Sigmoid colon (tissue), 7 donors: ENCODE results near the gene NECTIN4. TPM values are rescaled to one million over a fixed set of nuclear protein-coding genes. Genes with fewer than 3 reads are reported as not detected.

Source experiments
- DNase-seq: peaks from one replicate; pipeline ENCODE4 v3.0.0-alpha.2; 2019
- H3K27ac ChIP-seq, 4 donors: fragments of 200-600 bp; sonication (generic); one replicate each; pipeline ENCODE4 v1.5.1; 2016 to 2019; ENCODE audit warnings: mild to moderate bottlenecking in 1 of 4
- H3K27me3 ChIP-seq, 3 donors: fragments of 200-600 bp; sonication (generic); one replicate each; pipeline ENCODE4 v1.5.1; 2019; ENCODE audit warnings: mild to moderate bottlenecking in 1 of 3
- H3K36me3 ChIP-seq, 4 donors: fragments of 200-600 bp; sonication (generic); one replicate each; pipeline ENCODE4 v1.5.1; 2016 to 2019
- H3K4me1 ChIP-seq, 4 donors: fragments of 200-600 bp; sonication (generic); one replicate each; pipeline ENCODE4 v1.5.1; 2017 to 2019
- H3K4me3 ChIP-seq, 4 donors: fragments of 200-600 bp; sonication (generic); one replicate each; pipeline ENCODE4 v1.5.1; 2017 to 2019; ENCODE audit warnings: mild to moderate bottlenecking in 2 of 4, moderate library complexity in 1 of 4
- H3K9me3 ChIP-seq, 4 donors: fragments of 200-600 bp in 3 of 4; sonication (generic) in 3 of 4; one replicate each; pipeline versions ENCODE4 v1.5.1 to v1.6.1; 2013 to 2019
- EP300 ChIP-seq, 4 donors: sonication (generic); formaldehyde crosslinking; IDR thresholded peaks; one replicate each; pipeline ENCODE4 v1.6.1; 2017; ENCODE audit warnings: antibody characterized with exemption in 4 of 4
- POLR2A ChIP-seq, 2 donors: fragments of 450-650 bp; IDR thresholded peaks; one replicate each; pipeline ENCODE4 v1.6.1; 2016; ENCODE audit warnings: antibody characterized with exemption in 2 of 2, mild to moderate bottlenecking in 2 of 2, moderate library complexity in 2 of 2
- POLR2AphosphoS5 ChIP-seq, 4 donors: sonication (generic); formaldehyde crosslinking; IDR thresholded peaks; one replicate each; pipeline ENCODE4 v1.6.1; 2017; ENCODE audit warnings: antibody characterized with exemption in 4 of 4
- WGBS, 2 donors: extraction: QIAGEN DNeasy Blood & Tissue Kit; methylation state at CpG; one replicate each; pipeline ENCODE4 v1.1.7; 2013; 5-methylcytosine and 5-hydroxymethylcytosine counted together
- intact Hi-C: fragments of 100-400 bp; cut with DNase I; formaldehyde crosslinking; loops from one replicate; pipeline ENCODE4 v1.15.1; 2023
- polyA plus RNA-seq, 3 donors: library from polyadenylated mRNA; stranded (reverse); fragments of 200-250 nt; gene quantifications; one replicate each; pipeline ENCODE4 v1.2.3, GENCODE V29; 2013
- total RNA-seq, 4 donors: library from RNA; depleted of rRNA; stranded (reverse); fragments of >200 nt; gene quantifications; one replicate each; pipeline ENCODE4 v1.1.0, GENCODE V29; 2016
- TF ChIP-seq, protein P1 (sequence below), 4 experiments: fragments of 450-650 bp in 3 of 4; fragments of 200-600 bp in 1 of 4; IDR thresholded peaks; one replicate each; pipeline ENCODE4 v1.5.1; 2016 to 2019; ENCODE audit warnings: antibody characterized with exemption in 4 of 4, mild to moderate bottlenecking in 3 of 4, moderate library complexity in 2 of 4
- donor health status: healthy with polysubstance abuse.
- donor health status: Bipolar disorder and iron deficiency.
- donor health status: healthy.

NECTIN4 gene
- total and polyA plus RNA-seq, 7 donors = 1.2 to 2.8 TPM; not detected in 5

DNA sequence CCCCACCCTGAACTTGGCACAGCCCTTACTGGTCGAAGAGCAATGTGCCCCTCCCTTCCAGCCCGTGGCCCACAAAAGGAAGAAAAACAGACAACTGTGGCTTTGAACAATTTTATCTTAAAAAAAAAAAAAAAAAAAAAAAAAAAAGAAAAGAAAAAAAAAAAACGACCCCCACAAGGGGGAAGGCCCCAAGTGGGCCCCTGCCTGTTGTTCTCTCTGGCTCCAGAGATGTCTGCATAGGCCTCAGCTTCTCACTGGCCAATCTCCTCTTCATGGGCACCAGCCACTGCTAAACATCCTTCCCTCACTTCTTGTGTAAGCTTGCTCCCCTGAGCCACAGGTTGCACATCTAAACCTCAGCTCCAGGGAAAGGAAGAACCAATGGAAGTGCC lies 50.2 kb downstream of the NECTIN4 start:
- Histone ChIP-seq H3K9me3 (no peaks in the 10 kb centered on the region), H3K4me1 (peaks cover 0 to 18% (median 8%) of the 10 kb centered on the region in 4 donors), H3K27me3 (no peaks in the 10 kb centered on the region), H3K27ac (peak overlapping the region in 1 of 4 donors; percentile 29), H3K36me3 (peaks cover 29 to 40% (median 37%) of the 10 kb centered on the region in 4 donors), H3K4me3 (peak overlapping the region; percentile 47 to 55 (median 52))
- no peak for DNase-seq
- WGBS, 2 donors = 7% methylated on average over 3 of the region's 3 CpGs
- intact Hi-C loops = no loop called here
- TF ChIP-seq POLR2A (IDR thresholded peaks at IDR 0.05) = no peak
- TF ChIP-seq POLR2AphosphoS5 (IDR thresholded peaks at IDR 0.05) = no peak
- TF ChIP-seq EP300 (IDR thresholded peaks at IDR 0.05) = no peak
- TF ChIP-seq, protein P1, sequence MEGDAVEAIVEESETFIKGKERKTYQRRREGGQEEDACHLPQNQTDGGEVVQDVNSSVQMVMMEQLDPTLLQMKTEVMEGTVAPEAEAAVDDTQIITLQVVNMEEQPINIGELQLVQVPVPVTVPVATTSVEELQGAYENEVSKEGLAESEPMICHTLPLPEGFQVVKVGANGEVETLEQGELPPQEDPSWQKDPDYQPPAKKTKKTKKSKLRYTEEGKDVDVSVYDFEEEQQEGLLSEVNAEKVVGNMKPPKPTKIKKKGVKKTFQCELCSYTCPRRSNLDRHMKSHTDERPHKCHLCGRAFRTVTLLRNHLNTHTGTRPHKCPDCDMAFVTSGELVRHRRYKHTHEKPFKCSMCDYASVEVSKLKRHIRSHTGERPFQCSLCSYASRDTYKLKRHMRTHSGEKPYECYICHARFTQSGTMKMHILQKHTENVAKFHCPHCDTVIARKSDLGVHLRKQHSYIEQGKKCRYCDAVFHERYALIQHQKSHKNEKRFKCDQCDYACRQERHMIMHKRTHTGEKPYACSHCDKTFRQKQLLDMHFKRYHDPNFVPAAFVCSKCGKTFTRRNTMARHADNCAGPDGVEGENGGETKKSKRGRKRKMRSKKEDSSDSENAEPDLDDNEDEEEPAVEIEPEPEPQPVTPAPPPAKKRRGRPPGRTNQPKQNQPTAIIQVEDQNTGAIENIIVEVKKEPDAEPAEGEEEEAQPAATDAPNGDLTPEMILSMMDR (IDR thresholded peaks at IDR 0.05) = no peak

DNA sequence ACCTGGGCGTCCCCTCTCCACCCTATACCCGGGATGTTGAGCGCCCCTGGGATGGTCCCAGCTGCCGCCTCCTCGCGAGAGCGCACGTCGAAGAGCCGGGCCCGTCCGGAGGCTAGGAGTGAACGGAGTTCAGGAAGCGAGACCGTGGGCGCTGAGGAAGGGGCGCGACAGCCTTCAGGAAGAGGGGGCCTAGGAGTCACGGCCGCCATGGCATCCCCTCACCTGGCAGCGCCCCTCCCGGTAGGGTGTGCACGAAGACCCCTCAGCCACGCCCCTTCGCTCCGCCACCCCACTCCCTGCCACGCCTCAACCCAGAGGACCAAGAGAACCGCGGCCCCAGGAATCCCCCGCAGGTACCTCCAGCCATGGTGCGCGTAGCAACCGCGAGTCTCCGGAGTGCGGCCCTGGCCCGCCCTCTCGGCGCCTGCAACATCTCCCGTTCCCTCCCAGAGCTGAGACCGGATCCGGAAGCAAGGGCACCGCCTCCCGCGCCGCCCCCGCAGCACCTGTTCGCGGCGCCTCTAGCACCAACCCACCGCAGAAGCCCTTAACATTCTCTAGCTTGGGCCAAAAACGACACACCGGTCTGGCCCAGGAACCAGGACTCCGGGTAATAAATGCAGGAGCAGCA lies 50.7 kb downstream of the NECTIN4 start, which contains the start of gene TSTD1:
Gene TSTD1 (minus strand): TSS at position 442 of the 631 bp plus-strand sequence. CDS start 75 bp downstream, at position 367.
- intact Hi-C loops = no loop called here
- no peak for DNase-seq
- WGBS, 2 donors = 9 to 13% methylated on average over 54 of the region's 54 CpGs
- Histone ChIP-seq H3K9me3 (no peaks in the 10 kb centered on the region), H3K27ac (peak within 1 kb of the TSS; percentile 2 to 34 (median 21)), H3K27me3 (no peaks in the 10 kb centered on the region), H3K36me3 (peaks cover 29 to 40% (median 37%) of the 10 kb centered on the region in 4 donors), H3K4me3 (peak within 1 kb of the TSS; percentile 47 to 55 (median 52)), H3K4me1 (peaks cover 0 to 13% (median 4%) of the 10 kb centered on the region in 4 donors)
- TF ChIP-seq POLR2A (IDR thresholded peaks at IDR 0.05) (peak in 1 of 2 donors; percentile 42), POLR2AphosphoS5 (IDR thresholded peaks at IDR 0.05) (peak in 2 of 4 donors; percentile 37 to 47), EP300 (IDR thresholded peaks at IDR 0.05) (no peak)
- TF ChIP-seq, protein P1 (IDR thresholded peaks at IDR 0.05) = no peak

DNA sequence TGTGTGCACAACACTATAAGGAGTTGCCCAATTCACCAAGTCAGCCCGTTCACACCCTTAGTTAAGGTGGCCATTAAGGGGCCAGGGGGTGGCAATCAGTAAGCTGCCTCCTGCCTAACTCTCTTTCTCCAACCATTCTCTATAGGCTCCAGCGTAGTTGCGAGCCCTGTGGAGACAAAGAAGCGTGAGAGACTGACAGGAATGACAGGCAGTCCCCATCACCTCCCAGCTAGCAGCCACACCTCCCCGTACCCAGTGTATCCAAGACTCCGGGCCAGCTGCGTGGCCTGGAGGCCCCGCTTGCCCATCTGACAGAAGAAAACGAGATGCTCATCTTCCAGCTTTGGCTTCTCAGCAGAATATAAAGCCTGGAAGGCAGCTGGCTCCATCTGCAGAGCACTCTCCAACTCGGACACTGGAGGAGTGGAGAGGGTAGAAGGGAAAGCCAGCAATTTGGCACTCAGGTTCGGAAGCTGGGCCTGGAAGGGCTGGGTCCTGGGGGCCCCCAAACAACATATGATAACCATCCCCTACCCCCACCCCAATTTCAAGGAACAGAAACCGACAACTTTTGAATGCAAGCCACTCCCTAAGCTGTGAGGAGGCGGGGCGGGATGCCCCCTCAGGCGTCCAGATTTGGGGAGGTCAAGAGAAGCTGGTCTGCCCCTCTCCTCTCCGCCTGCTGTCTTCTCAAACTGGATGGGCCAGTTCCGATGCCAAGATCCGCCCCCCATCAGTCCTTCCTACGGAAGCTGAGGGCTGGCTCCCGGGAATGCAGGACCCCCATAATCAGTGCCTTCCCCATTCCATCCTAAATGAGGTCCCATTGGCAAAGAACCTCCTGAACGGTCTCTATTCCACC lies 51.5 kb downstream of the NECTIN4 start:
- peak overlapping the region in 3 of 4 donors; percentile 13 to 34 (median 29) for H3K27ac ChIP-seq
- intact Hi-C loops = no loop called here
- peaks cover 29 to 37% (median 36%) of the 10 kb centered on the region in 4 donors for H3K36me3 ChIP-seq
- no peak for TF ChIP-seq POLR2A (IDR thresholded peaks at IDR 0.05)
- TF ChIP-seq, protein P1 (IDR thresholded peaks at IDR 0.05) = no peak
- no peak for TF ChIP-seq EP300 (IDR thresholded peaks at IDR 0.05)
- H3K9me3 ChIP-seq = no peaks in the 10 kb centered on the region
- 22 to 49% methylated on average over 21 of the region's 21 CpGs for WGBS, 2 donors
- no peaks in the 10 kb centered on the region for H3K27me3 ChIP-seq
- H3K4me1 ChIP-seq = peaks cover 0 to 12% (median 2%) of the 10 kb centered on the region in 4 donors
- peak overlapping the region; percentile 47 to 55 (median 52) for H3K4me3 ChIP-seq
- no peak for DNase-seq

DNA sequence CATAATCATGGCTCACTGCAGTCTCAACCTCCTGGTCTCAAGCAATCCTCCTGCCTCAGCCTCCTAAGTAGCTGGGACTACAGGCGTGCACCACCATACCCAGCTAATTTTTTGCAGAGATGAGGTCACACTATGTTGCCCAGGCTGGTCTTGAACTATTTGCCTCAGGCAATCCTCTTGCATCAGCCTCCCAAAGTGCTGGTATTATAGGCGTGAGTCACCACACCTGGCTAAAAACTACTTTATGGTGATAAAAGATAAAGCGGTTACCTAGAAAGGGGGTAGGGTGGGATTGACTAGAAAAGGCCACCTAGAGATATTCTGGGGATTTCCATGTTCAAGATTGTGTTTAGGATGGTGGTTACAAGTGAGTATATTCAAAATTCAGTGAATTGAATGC lies 55.6 kb downstream of the NECTIN4 start:
- H3K9me3 ChIP-seq = no peaks in the 10 kb centered on the region
- peaks cover 0 to 10% (median under 1%) of the 10 kb centered on the region in 4 donors for H3K4me1 ChIP-seq
- no peaks in the 10 kb centered on the region for H3K36me3 ChIP-seq
- TF ChIP-seq, protein P1 (IDR thresholded peaks at IDR 0.05) = no peak
- TF ChIP-seq EP300 (IDR thresholded peaks at IDR 0.05) (no peak), POLR2AphosphoS5 (IDR thresholded peaks at IDR 0.05) (no peak), POLR2A (IDR thresholded peaks at IDR 0.05) (no peak)
- H3K27me3 ChIP-seq = no peaks in the 10 kb centered on the region
- intact Hi-C loops = no loop called here
- DNase-seq = no peak
- 94 to 95% methylated on average over 3 of the region's 3 CpGs for WGBS, 2 donors
- no peak overlapping the region for H3K27ac ChIP-seq
- no peak overlapping the region for H3K4me3 ChIP-seq
